OCI-M2 (cell line): ENCODE data around the gene WDR45B.

Source experiments
- DNase-seq: peaks from one replicate; lab custom pipeline; 2025; ENCODE audit not compliant: unreplicated experiment; lab: John Stamatoyannopoulos, UW

WDR45B gene

DNA sequence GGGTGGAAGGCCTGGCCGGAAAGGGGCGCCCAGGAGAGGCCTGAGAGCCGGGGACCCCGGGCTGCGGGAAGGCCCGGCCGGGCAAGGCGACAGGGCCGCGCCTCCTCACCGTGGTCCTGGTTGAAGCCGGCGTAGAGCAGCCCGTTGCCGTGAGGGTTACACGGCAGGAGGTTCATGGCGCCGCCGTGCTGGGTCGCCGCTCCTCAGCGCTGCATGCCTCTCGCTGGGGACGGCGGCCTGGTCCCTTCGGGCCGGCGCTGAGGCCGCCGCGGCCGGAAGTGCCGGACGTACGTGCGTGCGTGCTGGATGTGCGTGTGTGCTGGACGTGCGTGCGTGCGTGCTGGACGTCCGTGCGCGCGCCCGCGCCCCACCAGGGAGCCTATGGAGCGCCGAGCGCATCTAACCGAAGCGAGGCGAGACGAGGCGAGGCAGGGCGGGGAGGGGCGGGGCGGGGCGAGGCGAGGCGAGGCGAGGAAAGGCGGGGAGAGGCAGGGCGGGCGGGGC is at the start of gene WDR45B:
Gene WDR45B (minus strand): TSS at position 280 of the 504 bp plus-strand sequence. CDS start 104 bp downstream, at position 176.
- DNase-seq: no peak

DNA sequence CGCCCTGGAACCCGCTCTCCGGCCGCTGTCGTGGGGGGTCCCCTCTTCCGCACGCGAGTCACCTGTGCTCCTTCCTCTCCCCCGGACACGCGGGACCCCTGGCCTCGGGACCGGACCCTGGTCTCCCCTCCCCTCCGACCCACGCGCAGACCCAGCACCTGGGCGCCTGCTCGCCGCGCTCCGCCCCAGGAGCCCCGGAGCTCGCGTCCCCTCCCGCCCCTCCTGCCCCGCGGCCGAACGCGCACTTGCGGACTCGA is 49.5 kb upstream of the WDR45B start:
- DNase-seq: no peak

GRCh38 chr17:82696916-82697807 is 48.9 kb upstream of the WDR45B start:
- no peak for DNase-seq

DNA sequence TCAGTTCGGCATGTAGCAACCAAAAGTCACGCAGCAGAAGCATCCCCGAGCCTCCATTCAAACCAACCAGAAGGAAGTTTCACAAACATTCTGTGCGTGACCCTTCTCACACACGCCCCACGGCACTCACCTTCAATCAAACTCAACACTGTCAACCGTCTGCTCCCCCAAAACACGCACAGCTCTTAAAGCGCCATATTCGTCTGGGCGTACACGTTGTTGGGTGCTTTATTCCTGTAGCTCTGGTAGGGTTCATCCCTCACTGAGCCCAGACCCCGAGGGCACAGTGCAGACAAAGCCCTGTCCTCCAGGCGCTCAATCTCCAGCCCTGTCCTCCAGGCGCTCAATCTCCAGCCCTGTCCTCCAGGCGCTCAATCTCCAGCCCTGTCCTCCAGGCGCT is 48.0 kb upstream of the WDR45B start:
- DNase-seq: no peak

- no peak for DNase-seq
These were observed 46.4 kb upstream of the WDR45B start for GRCh38 chr17:82694647-82695046.

- DNase-seq: no peak
These were observed 45.1 kb upstream of the WDR45B start for GRCh38 chr17:82693168-82693867.

GRCh38 chr17:82692268-82692667 is 44.0 kb upstream of the WDR45B start:
- no peak for DNase-seq

- no peak for DNase-seq
These were observed 43.5 kb upstream of the WDR45B start for GRCh38 chr17:82691714-82692113.

DNA sequence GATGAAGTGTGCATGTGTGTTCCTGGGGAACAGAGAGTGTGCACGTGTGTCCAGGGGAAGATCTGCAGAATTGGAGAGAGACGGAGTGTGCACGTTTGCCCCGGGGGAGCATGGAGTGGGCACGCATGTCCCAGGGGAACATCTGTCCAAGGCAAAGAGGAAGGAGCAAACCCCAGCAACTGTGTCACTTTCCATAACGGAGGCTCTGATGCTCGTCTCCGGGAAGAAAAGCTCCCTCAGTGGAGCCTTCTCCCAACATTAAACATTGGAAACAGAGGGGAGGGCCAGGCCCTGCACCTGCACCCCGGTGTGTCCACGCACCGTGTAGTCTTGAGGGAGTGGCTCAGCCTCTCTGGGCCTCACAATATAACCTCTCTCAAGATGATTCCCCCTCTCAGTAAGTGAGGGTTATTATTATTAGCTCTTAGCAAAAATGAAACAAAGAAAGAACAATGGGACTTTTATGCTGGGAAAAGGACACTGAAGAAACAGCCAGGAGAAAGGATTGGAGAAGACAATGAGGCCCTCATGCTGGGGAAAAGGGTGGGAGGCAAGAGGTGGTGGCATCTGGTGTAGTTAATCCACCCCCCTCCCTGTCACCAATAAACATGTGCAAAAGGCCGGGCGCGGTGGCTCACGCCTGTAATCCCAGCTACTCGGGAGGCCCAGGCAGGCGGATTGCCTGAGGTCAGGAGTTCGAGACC is 42.7 kb upstream of the WDR45B start:
- DNase-seq: no peak

- DNase-seq: no peak
These were observed 40.8 kb upstream of the WDR45B start for GRCh38 chr17:82689077-82689476.

GRCh38 chr17:82687871-82688270 is 39.6 kb upstream of the WDR45B start:
- DNase-seq: no peak

DNA sequence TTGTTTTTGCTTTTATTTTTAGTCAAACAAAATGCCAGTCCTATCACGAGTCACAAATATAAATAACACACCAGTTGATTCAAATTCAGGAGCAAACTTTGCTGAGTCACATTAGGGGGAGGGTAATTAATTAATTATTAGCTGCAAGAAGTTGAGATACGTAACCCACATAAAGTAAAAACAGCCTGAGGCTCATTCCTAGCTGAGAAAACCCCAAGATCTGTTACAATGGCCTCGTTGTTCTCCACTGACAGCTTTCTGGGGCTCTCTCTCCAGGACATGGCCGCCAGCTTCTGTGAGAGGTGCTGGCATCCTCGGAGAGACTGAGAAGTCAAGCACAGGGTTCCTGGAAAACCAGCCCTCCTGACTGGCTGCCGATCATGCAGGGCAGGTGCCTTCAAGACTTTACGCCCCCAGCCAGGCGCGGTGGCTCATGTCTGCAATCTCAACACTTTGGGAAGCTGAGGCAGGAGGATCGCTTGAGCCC is 39.2 kb upstream of the WDR45B start:
- DNase-seq: no peak

GRCh38 chr17:82686366-82687324 is 38.4 kb upstream of the WDR45B start:
- no peak for DNase-seq

GRCh38 chr17:82685291-82685690 is 37.0 kb upstream of the WDR45B start:
- DNase-seq: no peak

GRCh38 chr17:82684228-82684841 is 36.1 kb upstream of the WDR45B start:
- DNase-seq: no peak

DNA sequence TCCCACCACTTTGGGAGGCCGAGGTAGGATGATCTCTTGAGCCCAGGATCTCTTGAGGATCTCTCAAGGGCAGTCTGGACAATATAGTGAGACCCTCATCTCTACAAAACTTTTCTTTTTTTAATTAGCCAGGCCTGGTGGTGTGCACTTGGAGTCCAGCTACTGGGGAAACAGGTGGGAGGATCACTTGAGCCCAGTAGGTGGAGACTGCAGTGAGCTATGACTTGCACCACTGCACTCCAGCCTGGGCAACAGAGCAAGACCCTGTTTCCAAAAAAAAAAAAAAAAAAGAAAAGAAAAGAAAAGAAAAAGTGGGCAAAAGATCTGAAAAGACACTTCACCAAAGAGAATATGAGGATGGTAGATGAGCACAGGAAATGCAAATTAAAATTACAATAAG is 35.3 kb upstream of the WDR45B start:
- DNase-seq: no peak

- DNase-seq: no peak
These were observed 33.3 kb upstream of the WDR45B start for GRCh38 chr17:82681547-82681946.

GRCh38 chr17:82679586-82680465 is 31.6 kb upstream of the WDR45B start:
- no peak for DNase-seq

DNA sequence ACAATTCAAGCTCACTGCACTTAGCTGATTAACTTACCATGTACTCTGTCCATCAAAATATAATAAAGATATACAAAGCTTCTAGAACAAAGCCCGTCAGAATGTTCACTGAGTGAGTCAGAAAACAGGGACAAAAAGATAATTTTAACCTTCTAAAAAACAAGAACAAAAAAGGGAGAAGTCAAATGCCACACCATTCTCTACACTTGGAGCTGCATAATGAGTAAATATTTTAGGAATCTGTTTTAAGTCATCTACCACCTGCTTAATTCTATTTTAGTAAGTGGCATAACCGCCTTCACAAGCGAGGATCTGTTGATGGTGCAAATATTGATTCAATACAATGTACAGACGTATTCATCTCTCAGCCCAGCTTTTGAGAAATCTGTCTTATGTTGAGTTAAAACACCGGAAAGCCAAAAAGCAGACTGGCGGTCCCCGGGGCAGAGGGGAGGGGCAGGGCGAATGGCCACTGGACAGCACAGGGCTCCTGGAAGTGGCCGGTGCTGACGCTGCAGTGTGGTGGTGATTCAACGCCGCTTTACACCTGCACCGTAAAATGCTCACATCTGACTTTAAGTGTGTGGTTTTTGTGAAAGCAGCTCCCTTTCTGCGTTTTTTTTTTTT is 30.1 kb upstream of the WDR45B start:
- DNase-seq: no peak
